GM12875 (cell line): Measurements from ENCODE around the gene NIN.

Source experiments
- H3K4me3 ChIP-seq: one replicate; pipeline ENCODE4 v1.5.1; 2011; ENCODE audit warnings: low read depth, low read length, control low read depth
- CTCF ChIP-seq: IDR thresholded peaks from 2 replicates; pipeline ENCODE4 v1.5.1; 2011; ENCODE audit warnings: low read depth, mild to moderate bottlenecking, control low read depth, inconsistent platforms, low read length, moderate library complexity, borderline replicate concordance; ENCODE audit not compliant: insufficient read depth

The NIN gene

GRCh38 chr14:50718949-50719348 is 112.0 kb downstream of the NIN start:
- TF ChIP-seq CTCF = no peak
- H3K4me3 ChIP-seq = no peak overlapping the region

- no peak for TF ChIP-seq CTCF
- H3K4me3 ChIP-seq = no peak overlapping the region
Measured at GRCh38 chr14:50717811-50718210, 113.2 kb downstream of the NIN start.

DNA sequence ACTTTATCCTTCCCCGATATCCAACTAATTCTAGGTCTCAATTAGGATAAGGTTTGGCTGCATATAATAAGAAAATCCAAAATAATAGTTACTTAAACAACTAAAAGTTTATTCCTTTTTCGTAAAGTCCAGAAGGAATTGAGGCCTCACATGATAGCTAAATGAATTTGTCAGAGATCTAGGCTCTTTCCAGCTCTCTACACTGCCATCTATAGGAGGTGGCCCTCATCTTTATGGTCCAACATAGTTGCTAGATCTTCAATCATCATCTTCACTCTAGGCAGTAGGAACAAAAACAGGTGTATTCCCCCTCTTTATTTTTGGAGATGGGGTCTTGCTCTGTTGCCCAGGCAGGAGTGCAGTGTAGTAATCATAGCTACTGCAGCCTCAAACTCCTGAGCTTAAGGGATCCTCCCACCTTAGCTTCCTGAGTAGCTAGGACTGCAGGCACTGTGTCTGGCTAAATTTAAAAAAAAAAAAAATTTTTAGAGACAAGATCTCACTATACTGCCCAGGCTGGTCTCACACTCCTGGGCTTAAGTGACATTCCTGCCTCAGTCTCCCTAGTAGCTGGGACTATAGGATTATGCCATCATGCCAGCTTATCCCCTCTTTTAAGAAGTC is 116.4 kb downstream of the NIN start:
- TF ChIP-seq CTCF = peak; percentile 64
- H3K4me3 ChIP-seq = no peak overlapping the region

- no peak for TF ChIP-seq CTCF
- no peak overlapping the region for H3K4me3 ChIP-seq
Measured at GRCh38 chr14:50711043-50711442, 119.9 kb downstream of the NIN start.

GRCh38 chr14:50705026-50705593 is 125.9 kb downstream of the NIN start:
- no peak overlapping the region for H3K4me3 ChIP-seq
- no peak for TF ChIP-seq CTCF

DNA sequence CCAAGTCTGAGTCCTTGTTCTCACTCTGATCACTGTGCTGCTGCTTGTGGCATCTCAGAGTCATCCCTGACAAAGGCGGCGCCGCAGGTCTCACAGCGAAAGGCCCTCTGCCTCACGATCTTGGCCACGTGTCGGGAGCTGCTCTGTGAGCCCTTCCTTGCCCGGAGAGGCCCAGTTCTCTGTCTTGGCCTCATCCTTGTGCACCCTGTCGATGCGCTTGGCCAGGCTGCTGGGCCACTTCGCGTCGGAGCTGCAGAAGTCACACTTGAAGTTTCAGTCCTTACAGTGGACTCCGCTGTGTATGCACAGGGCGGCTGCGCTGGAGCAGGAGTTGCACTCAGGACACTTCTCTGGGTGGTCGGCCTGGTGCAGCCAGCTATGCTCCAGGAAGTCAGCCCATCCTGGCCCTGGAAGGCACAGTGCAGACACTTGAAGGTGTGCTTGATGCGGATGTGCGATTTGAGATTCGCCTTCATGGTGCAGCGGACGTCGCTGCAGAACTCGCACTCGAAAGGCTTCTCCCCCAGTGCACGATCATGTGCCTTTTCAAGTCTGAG is 126.4 kb downstream of the NIN start:
- no peak for TF ChIP-seq CTCF
- H3K4me3 ChIP-seq = no peak overlapping the region
